A549 (cell line): ENCODE results near the gene RIC3. TPM values are rescaled to one million over a fixed set of nuclear protein-coding genes. Genes with fewer than 3 reads are reported as not detected.

Source experiments
- ATAC-seq, 2 experiments: fragments of 200-7000 bp in 1 of 2; fragments of >200 bp in 1 of 2; cut with Nextera tagmentation in 1 of 2; cut with Tn5 transposase in 1 of 2; 3 replicates each; pipeline versions ENCODE4 v1.8.0 to v1.9.1; 2018 to 2020; ENCODE audit warnings: mild to moderate bottlenecking in 1 of 2, moderate library complexity in 1 of 2
- CTCF ChIA-PET: fragments of 300-600 bp; sonication (Branson Sonifier 250); formaldehyde crosslinking; extraction: SDS; loops from one replicate; lab custom pipeline; 2021; ENCODE audit warnings: antibody characterized with exemption, inconsistent platforms; lab: Yijun Ruan, JAX
- POLR2A ChIA-PET: fragments of 350-600 bp; formaldehyde crosslinking; extraction: SDS; loops from one replicate; lab custom pipeline; 2021; ENCODE audit warnings: antibody characterized with exemption, inconsistent platforms; lab: Yijun Ruan, JAX
- DNase-seq, 2 experiments: peaks; one replicate each; pipeline versions ENCODE4 v3.0.0 to v3.0.0-alpha.2; 2011 to 2016; ENCODE audit warnings: low read depth in 1 of 2, low spot score in 1 of 2
- FAIRE-seq: peaks from 2 replicates; lab custom pipeline; 2011; peaks lifted over from hg19 to GRCh38; lab: Jason Lieb, UNC
- H3K27ac ChIP-seq, 2 experiments: fragments of >200 bp; sonication (Bioruptor Twin); formaldehyde crosslinking; 3 replicates each; pipeline ENCODE4 v1.5.1; 2016 to 2017
- H3K4me1 ChIP-seq: fragments of >200 bp; sonication (Bioruptor Twin); formaldehyde crosslinking; 3 replicates; pipeline ENCODE4 v1.6.1; 2016
- H3K4me2 ChIP-seq: fragments of >200 bp; sonication (Bioruptor Twin); formaldehyde crosslinking; 3 replicates; pipeline ENCODE4 v1.6.1; 2016
- H3K4me3 ChIP-seq: fragments of >200 bp; sonication (Bioruptor Twin); formaldehyde crosslinking; 3 replicates; pipeline ENCODE4 v1.5.1; 2016
- H3K9me3 ChIP-seq: fragments of >200 bp; sonication (Bioruptor Twin); formaldehyde crosslinking; 3 replicates; pipeline ENCODE4 v1.6.1; 2016
- BHLHE40 ChIP-seq: IDR thresholded peaks from 2 replicates; pipeline ENCODE4 v1.6.1; 2012; ENCODE audit warnings: low read depth, low read length, inconsistent platforms
- CBX2 ChIP-seq: fragments of 200-600 bp; sonication (generic); IDR thresholded peaks from 2 replicates; pipeline ENCODE4 v1.6.1; 2016; ENCODE audit warnings: low read depth, mild to moderate bottlenecking, borderline replicate concordance
- CHD2 ChIP-seq: fragments of 150-350 bp; IDR thresholded peaks from 2 replicates; pipeline ENCODE4 v1.6.1; 2014; ENCODE audit warnings: low read length; ENCODE audit not compliant: partially characterized antibody
- CHD4 ChIP-seq: fragments of 200-600 bp; sonication (generic); IDR thresholded peaks from 2 replicates; pipeline ENCODE4 v1.6.1; 2016; ENCODE audit warnings: antibody characterized with exemption, mild to moderate bottlenecking, borderline replicate concordance
- CTCF ChIP-seq: fragments of >200 bp; sonication (Bioruptor Twin); formaldehyde crosslinking; IDR thresholded peaks from 3 replicates; pipeline ENCODE4 v1.5.1; 2016
- E2F6 ChIP-seq: IDR thresholded peaks from 2 replicates; pipeline ENCODE4 v1.6.1; 2012; ENCODE audit warnings: low read depth, borderline replicate concordance
- EHF ChIP-seq: fragments of 250-450 bp; sonication (Bioruptor Pico); IDR thresholded peaks from 2 replicates; pipeline ENCODE4 v1.5.0; 2020; ENCODE audit warnings: mild to moderate bottlenecking
- FOXS1 ChIP-seq: fragments of 250-450 bp; sonication (Bioruptor Pico); IDR thresholded peaks from 2 replicates; pipeline ENCODE4 v1.5.0; 2020; ENCODE audit warnings: mild to moderate bottlenecking, moderate library complexity
- HDAC2 ChIP-seq: fragments of 200-600 bp; sonication (generic); IDR thresholded peaks from 2 replicates; pipeline ENCODE4 v1.6.1; 2016
- HOXB13 ChIP-seq: fragments of 250-450 bp; sonication (Bioruptor Pico); IDR thresholded peaks from 2 replicates; pipeline ENCODE4 v1.5.0; 2020; ENCODE audit warnings: low read depth, mild to moderate bottlenecking, moderate library complexity
- HOXB5 ChIP-seq: fragments of 250-450 bp; sonication (Bioruptor Pico); IDR thresholded peaks from 2 replicates; pipeline ENCODE4 v1.5.0; 2020; ENCODE audit warnings: mild to moderate bottlenecking, moderate library complexity
- JUN ChIP-seq, 2 experiments: fragments of >200 bp; sonication (Bioruptor Twin); formaldehyde crosslinking; IDR thresholded peaks; 2 replicates in 1 of 2; 3 replicates in 1 of 2; pipeline ENCODE4 v1.6.1; 2016 to 2017
- JUNB ChIP-seq: fragments of >200 bp; sonication (Bioruptor Twin); formaldehyde crosslinking; IDR thresholded peaks from 2 replicates; pipeline ENCODE4 v1.6.1; 2016
- KDM1A ChIP-seq: fragments of 200-600 bp; sonication (generic); IDR thresholded peaks from 2 replicates; pipeline ENCODE4 v1.6.1; 2016; ENCODE audit warnings: low read depth, mild to moderate bottlenecking
- MAFK ChIP-seq: fragments of 450-650 bp; IDR thresholded peaks from 2 replicates; pipeline ENCODE4 v1.6.1; 2014; ENCODE audit not compliant: partially characterized antibody
- MAZ ChIP-seq: fragments of 150-350 bp; IDR thresholded peaks from 2 replicates; pipeline ENCODE4 v1.6.1; 2014; ENCODE audit warnings: antibody characterized with exemption, low read depth, low read length, borderline replicate concordance
- NFE2L2 ChIP-seq: fragments of 150-350 bp; conservative IDR thresholded peaks from 2 replicates; pipeline ENCODE4 v1.6.1; 2014; ENCODE audit warnings: low read length
- NPAS2 ChIP-seq: fragments of 250-450 bp; sonication (Bioruptor Pico); IDR thresholded peaks from 2 replicates; pipeline ENCODE4 v1.8.0; 2022; ENCODE audit warnings: mild to moderate bottlenecking, moderate library complexity, borderline replicate concordance
- NR3C1 ChIP-seq: fragments of >200 bp; sonication (Bioruptor Twin); formaldehyde crosslinking; IDR thresholded peaks from 3 replicates; pipeline ENCODE4 v1.6.1; 2017
- PBX3 ChIP-seq: IDR thresholded peaks from 2 replicates; pipeline ENCODE4 v1.6.1; 2012
- PHF8 ChIP-seq: fragments of 200-600 bp; sonication (generic); IDR thresholded peaks from 2 replicates; pipeline ENCODE4 v1.6.1; 2016; ENCODE audit warnings: low read depth, mild to moderate bottlenecking, antibody characterized with exemption, moderate library complexity, borderline replicate concordance
- POLR2AphosphoS2 ChIP-seq: conservative IDR thresholded peaks from 2 replicates; pipeline ENCODE4 v1.6.1; 2012; ENCODE audit warnings: low read length, improper control_type of control experiment, inconsistent platforms
- RARB ChIP-seq: fragments of 250-450 bp; sonication (Bioruptor Pico); IDR thresholded peaks from 2 replicates; pipeline ENCODE4 v1.8.0; 2021; ENCODE audit warnings: mild to moderate bottlenecking, moderate library complexity
- RCOR1 ChIP-seq: fragments of 150-350 bp; IDR thresholded peaks from 2 replicates; pipeline ENCODE4 v1.6.1; 2014; ENCODE audit warnings: antibody characterized with exemption, low read length, low read depth
- RFX5 ChIP-seq: fragments of 450-650 bp; IDR thresholded peaks from 2 replicates; pipeline ENCODE4 v1.7.1; 2014; ENCODE audit warnings: antibody characterized with exemption, mild to moderate bottlenecking, moderate library complexity
- SMC3 ChIP-seq: fragments of >200 bp; sonication (Bioruptor Twin); formaldehyde crosslinking; IDR thresholded peaks from 3 replicates; pipeline ENCODE4 v1.6.1; 2018; ENCODE audit warnings: inconsistent platforms
- USF2 ChIP-seq: fragments of 450-650 bp; IDR thresholded peaks from 2 replicates; pipeline ENCODE4 v1.6.1; 2014; ENCODE audit warnings: antibody characterized with exemption
- ZC3H11A ChIP-seq: fragments of 450-650 bp; IDR thresholded peaks from 2 replicates; pipeline ENCODE4 v1.6.1; 2014; ENCODE audit warnings: antibody characterized with exemption, mild to moderate bottlenecking
- ZFP36 ChIP-seq: fragments of 450-650 bp; IDR thresholded peaks from 2 replicates; pipeline ENCODE4 v1.6.1; 2014; ENCODE audit warnings: borderline replicate concordance; ENCODE audit not compliant: partially characterized antibody
- ZSCAN20 ChIP-seq: fragments of 250-450 bp; sonication (Bioruptor Pico); IDR thresholded peaks from 2 replicates; pipeline ENCODE4 v1.8.0; 2022; ENCODE audit warnings: mild to moderate bottlenecking, moderate library complexity
- WGBS: methylation state at CpG from one replicate; pipeline ENCODE4 v1.1.6; 2017; ENCODE audit errors: missing lambda C conversion rate; 5-methylcytosine and 5-hydroxymethylcytosine counted together
- polyA plus RNA-seq, 4 experiments: library from polyadenylated mRNA; depleted of rRNA in 3 of 4; stranded (reverse); fragments of >200 nt; fragmentation: RNase III in 1 of 4; extraction: RNeasy Plus Mini Kit Qiagen cat#74134 plus additional on column Dnase treatment in 1 of 4; gene quantifications; 2 replicates in 3 of 4; 3 replicates in 1 of 4; pipeline ENCODE4 v1.2.3, GENCODE V29; 2011 to 2017

RIC3 gene
- polyA plus RNA-seq, 2 of the 4 experiments (the other 2 are of a cell fraction): 1.7 to 3.2 TPM

- H3K9me3 ChIP-seq: no peaks in the 10 kb centered on the region
- ChIA-PET POLR2A (no interaction called here), CTCF (interaction anchor here (1.2 to 30.1 kb wide), 16 partner anchors 9 to 406 kb away, joined by 3 to 644 read pairs (median 10); partner anchors contain the start of genes EIF3F and TUB)
- no peaks in the 10 kb centered on the region for H3K4me1 ChIP-seq
- FAIRE-seq (no peak), DNase-seq (no peak), ATAC-seq (no peak)
- TF ChIP-seq CTCF (no peak), JUN (IDR thresholded peaks at IDR 0.05) (no peak), CHD2 (no peak), CBX2 (no peak), HDAC2 (no peak), HOXB5 (no peak), NFE2L2 (no peak), ZFP36 (no peak), PBX3 (no peak), NPAS2 (CRISPR knock-in tag) (no peak), E2F6 (no peak), MAZ (no peak), USF2 (no peak), RCOR1 (no peak), RFX5 (no peak), NR3C1 (no peak), KDM1A (no peak), FOXS1 (CRISPR knock-in tag) (no peak), ZC3H11A (no peak)
- H3K27ac ChIP-seq: no peak overlapping the region
- WGBS: 95% methylated on average over 8 of the region's 8 CpGs
- H3K4me3 ChIP-seq: no peak overlapping the region
- H3K4me2 ChIP-seq: no peak overlapping the region
Observed at GRCh38 chr11:8100605-8101004, 68.2 kb downstream of the RIC3 start.

- FAIRE-seq (no peak), ATAC-seq (no peak), DNase-seq (no peak)
- no peak overlapping the region for H3K4me2 ChIP-seq
- H3K27ac ChIP-seq: no peak overlapping the region
- ChIA-PET POLR2A (no interaction called here), CTCF (interaction anchor here (0.7 to 30.1 kb wide), 27 partner anchors 9 to 1004 kb away, joined by 3 to 644 read pairs (median 8); partner anchors contain the start of genes EIF3F and TUB)
- WGBS: 78% methylated on average over 14 of the region's 14 CpGs
- TF ChIP-seq CHD2: no peak
- no peak for TF ChIP-seq RCOR1
- TF ChIP-seq HOXB13 (CRISPR knock-in tag): no peak
- no peak for TF ChIP-seq POLR2AphosphoS2
- TF ChIP-seq ZSCAN20 (CRISPR knock-in tag): no peak
- no peak for TF ChIP-seq HDAC2
- TF ChIP-seq BHLHE40: no peak
- TF ChIP-seq FOXS1 (CRISPR knock-in tag): no peak
- TF ChIP-seq CHD4: no peak
- no peak for TF ChIP-seq NFE2L2
- no peak for TF ChIP-seq RARB (CRISPR knock-in tag)
- TF ChIP-seq PHF8: no peak
- TF ChIP-seq SMC3: no peak
- TF ChIP-seq EHF: no peak
- TF ChIP-seq MAFK: no peak
- no peak for TF ChIP-seq JUNB
- H3K4me1 ChIP-seq: no peaks in the 10 kb centered on the region
- no peaks in the 10 kb centered on the region for H3K9me3 ChIP-seq
- H3K4me3 ChIP-seq: no peak overlapping the region
Observed at GRCh38 chr11:8100158-8100557, 68.7 kb downstream of the RIC3 start.
